ENCODE measurements around the gene NLRX1.

- TF ChIP-seq MXI1 (IDR thresholded peaks at IDR 0.05; ENCODE audit: low read depth, low read length) (no peak), JUND (IDR thresholded peaks at IDR 0.05) (no peak), EZH2phosphoT487 (IDR thresholded peaks at IDR 0.05; ENCODE audit: borderline replicate concordance, low read depth) (no peak), RAD21 (IDR thresholded peaks at IDR 0.05; ENCODE audit: low read length) (no peak)
- TF ChIP-seq, protein P1, sequence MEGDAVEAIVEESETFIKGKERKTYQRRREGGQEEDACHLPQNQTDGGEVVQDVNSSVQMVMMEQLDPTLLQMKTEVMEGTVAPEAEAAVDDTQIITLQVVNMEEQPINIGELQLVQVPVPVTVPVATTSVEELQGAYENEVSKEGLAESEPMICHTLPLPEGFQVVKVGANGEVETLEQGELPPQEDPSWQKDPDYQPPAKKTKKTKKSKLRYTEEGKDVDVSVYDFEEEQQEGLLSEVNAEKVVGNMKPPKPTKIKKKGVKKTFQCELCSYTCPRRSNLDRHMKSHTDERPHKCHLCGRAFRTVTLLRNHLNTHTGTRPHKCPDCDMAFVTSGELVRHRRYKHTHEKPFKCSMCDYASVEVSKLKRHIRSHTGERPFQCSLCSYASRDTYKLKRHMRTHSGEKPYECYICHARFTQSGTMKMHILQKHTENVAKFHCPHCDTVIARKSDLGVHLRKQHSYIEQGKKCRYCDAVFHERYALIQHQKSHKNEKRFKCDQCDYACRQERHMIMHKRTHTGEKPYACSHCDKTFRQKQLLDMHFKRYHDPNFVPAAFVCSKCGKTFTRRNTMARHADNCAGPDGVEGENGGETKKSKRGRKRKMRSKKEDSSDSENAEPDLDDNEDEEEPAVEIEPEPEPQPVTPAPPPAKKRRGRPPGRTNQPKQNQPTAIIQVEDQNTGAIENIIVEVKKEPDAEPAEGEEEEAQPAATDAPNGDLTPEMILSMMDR (IDR thresholded peaks at IDR 0.05), result no peak
These were observed 41.5 kb downstream of the NLRX1 start for GRCh38 chr11:119210050-119210449.
